H4 (cell line): ENCODE measurements around the gene DCAF6. TPM values are rescaled to one million over a fixed set of nuclear protein-coding genes. Genes with fewer than 3 reads are reported as not detected.
A peak's percentile ranks its signal among the peaks of the same experiment; 100 is the strongest.
"Not testable (repeated sequence)": the region's sequence is repeated elsewhere in the genome, so short reads cannot be mapped to it uniquely, and the experiment has no call there.

ENCODE experiments used
- DNase-seq: peaks from one replicate; pipeline ENCODE4 v3.0.0-alpha.2; 2015; ENCODE audit warnings: low spot score
- total RNA-seq: library from RNA; depleted of rRNA; stranded (reverse); fragments of >200 nt; shearing (Covaris generic); gene quantifications from 2 replicates; pipeline ENCODE4 v1.2.3, GENCODE V29; 2014

Gene DCAF6
- total RNA-seq, 1 experiment from 2014 or later: 27.0 TPM

DNA sequence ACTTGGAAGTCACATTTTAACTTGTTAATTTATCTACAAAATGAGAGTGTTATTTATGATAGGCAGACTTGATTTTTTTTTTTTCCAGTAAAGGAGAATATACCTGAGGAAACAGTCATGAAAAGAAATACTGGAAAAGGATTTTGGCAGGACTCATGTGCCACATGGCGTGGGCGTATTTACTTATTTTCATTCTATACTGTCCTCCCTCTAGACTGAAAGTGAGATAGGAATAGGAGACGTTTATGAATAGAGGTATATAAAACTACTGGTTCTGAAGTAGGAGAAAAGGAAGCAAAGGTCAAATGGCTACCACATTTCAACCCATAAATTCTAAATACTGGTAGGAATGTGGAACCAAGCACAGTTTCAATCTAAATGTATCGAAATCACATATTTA, 95.1 kb downstream of the DCAF6 start:
- DNase-seq: no peak

DNA sequence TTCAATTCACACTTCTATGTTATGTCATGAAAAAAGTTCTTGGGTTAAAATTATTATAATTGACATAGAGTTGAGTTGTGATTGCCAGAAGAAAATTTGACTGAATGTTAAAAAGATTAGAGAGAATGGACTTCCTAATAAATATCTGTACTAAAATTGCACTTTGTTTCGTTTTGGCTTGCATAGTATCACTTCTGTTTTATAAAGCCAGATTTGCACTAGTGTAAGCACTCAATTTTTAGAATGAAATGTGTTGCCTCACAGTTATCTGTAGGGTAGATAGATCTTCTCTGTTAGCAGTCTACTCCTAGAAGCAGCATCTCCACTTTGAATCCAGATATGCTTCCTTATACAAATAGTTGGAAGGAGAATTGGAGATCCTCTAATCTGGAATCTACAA, 95.5 kb downstream of the DCAF6 start:
- no peak for DNase-seq

DNA sequence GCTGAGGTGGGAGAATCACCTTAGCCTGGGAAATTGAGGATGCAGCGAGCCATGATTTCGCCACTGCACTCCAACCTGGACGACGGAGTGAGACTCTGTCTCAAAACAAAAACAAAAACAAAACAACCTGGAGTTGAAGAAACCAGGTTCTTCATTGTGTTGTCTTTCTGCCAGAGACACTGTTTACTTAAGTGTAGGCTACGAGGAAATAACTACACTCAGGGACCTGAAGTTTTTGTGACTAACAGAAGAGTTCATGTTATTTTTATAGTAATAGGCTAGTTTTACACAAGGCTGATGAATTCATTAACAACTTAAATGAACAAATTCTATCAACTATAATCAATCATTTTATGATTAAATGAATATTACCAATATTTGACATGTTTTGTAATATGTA, 98.9 kb downstream of the DCAF6 start:
- no peak for DNase-seq

DNA sequence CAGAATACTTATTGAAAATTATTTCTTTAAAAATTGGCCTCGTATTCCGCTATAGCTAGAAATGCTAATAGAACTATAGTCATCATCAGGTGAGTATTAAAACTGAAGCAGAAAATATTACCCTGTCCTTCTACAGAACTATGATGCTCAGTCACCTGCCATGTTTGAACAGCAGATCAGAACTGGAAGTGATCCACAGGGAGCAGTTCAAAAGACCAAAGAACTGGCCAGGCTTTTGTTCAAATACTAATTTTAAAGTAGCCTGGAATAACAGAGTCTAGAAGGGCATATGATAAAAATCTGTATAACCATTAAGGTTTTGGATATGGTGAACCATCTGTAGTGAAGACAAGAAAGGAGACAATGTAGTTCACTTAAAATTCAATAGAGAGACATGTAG, 105.9 kb downstream of the DCAF6 start:
- DNase-seq: no peak

DNA sequence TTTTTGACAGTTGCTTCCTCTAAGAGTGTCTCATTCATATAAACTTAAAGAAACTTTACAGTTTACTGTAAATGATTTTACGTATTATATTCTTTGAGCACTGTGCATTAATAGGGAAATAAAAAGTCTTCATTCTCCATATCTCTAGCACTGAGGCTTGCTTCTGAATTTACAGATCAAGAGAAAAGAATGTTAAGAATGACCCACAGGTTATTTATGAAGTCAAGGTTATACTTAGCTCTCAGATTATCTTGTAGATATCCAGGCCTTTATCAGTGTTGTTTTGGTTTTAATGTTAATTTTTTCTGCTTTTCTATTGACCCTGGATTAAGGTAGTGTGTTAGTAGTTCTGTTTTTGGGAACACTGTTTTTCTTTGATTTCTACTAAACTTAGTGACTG, 108.8 kb downstream of the DCAF6 start:
- DNase-seq: no peak

DNA sequence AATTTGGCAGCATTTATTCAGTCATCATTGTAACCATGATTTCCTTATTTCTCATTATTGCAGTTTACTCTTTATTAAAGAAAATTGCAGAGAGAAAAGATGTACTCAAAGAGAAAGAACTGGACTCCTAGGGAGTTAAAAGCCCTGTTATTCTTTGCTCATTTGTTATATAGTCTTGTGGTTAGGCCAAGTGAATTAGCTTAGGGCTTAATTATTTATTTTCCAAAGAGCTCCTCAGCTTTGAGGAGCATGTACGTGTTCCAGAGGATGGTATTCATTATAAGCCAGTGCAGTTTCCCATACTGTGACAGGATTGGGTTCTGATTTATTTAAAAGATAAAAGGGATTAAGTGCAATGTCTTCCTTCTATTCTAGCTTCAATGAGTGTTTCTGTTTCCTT, 113.8 kb downstream of the DCAF6 start:
- no peak for DNase-seq

DNA sequence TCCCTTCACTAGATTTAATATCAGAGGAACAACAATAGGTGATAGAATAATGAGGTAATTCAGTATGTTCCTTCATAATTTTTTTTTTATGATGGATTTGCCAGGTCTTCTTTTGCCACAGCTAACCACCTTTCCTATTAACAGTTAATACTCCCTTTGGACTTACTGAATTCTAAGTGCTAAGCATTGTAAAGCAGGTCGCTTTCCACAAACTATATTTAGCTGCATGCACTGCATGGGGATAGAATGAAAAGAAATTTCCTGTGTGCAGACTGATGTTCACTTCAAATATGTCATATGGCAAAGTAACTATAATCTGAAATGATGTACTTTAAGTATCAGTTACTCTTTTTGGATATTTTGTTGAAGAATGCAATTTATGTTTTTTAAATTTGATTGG, 114.4 kb downstream of the DCAF6 start:
- no peak for DNase-seq

DNA sequence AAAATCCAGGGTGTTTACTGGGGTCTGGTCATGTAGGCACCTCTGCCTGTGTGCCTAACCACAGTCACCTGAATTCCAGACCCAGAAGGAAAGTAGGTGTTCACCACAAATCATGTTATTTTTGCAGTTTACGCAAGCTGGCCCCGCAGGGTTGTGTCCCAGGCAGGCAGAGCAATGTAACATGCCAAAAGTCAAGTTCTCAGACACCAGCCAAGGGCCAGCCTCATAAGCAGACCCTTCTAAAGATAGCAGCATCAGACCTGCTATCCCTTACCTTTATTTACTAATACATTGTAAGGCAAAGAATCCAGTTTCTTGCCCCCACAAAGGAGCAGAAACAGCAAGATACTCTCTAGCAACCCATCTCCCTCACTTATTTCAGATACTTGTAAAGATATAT, 117.2 kb downstream of the DCAF6 start:
- no peak for DNase-seq

DNA sequence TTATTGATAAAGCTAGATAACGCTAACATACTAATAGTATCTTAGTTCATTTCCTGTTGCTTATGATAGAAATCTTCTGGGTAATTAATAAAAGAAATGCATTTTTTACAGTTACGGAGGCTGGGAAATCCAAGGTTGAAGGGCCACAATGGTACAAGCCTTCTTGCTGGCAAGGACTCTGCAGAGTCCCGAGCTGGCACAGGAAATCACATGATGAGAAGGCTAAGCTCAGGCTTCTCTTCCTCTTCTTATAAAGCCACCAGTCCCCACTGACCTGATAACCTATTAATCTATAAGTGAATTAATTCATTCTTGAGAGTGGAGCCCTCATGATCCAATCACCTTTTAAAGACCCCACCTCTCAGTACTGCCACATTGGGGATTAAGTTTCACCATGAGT, 117.6 kb downstream of the DCAF6 start:
- DNase-seq: no peak

DNA sequence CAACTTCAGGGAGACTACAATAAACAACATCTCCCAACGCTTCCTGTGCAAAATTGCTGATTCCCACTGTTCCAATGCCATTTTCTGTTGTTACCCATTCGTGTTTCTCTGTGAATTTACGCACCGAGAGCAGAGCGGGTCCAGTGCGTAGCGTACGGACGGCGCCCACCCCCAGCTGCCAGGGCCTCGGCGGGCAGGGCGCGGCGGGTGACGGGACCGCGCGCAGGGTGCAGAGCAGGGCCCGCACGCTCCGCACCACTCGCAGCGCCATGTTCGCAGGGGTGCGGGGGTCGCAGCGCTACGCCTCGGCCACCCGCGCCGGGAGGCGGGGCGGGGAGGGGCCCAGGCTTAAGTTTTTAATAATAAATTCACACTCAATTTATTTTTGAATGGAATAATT, 119.7 kb downstream of the DCAF6 start:
- DNase-seq: not testable (repeated sequence)

DNA sequence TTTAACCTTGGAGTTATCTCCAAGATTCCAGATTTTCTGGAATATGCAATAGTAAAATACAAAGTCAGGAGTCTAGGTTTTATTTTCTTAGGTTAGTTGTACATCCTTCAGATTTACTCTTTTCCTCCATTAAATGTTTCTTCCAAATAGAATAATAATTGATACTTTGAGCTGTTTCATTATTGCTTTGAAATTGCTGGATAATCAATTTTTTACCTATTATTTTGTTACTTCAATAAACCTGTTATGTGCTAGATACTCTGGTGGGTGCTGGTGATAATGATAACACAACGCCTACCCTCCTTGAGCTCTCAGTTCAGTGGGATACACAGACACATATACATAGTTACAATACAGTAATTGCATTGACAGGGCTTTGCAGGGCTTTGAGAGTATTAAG, 120.9 kb downstream of the DCAF6 start:
- no peak for DNase-seq

DNA sequence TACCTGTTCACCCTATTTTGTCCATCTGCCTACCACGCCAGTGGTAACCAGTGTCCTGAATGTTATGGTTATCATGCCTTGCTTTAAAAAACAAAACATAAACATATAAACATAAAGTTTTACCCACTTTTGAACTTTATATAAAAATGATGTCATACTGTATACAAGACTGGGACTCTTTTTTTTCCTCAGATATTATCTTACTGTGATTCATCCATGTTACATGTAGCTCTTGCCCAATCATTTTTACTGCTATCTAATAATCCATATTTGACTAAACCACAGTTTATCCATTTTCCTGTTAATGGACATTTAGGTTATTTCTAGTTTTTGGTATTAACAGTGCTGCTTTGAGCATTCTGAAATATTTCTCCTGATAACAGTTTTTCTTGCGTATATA, 121.4 kb downstream of the DCAF6 start:
- DNase-seq: no peak

DNA sequence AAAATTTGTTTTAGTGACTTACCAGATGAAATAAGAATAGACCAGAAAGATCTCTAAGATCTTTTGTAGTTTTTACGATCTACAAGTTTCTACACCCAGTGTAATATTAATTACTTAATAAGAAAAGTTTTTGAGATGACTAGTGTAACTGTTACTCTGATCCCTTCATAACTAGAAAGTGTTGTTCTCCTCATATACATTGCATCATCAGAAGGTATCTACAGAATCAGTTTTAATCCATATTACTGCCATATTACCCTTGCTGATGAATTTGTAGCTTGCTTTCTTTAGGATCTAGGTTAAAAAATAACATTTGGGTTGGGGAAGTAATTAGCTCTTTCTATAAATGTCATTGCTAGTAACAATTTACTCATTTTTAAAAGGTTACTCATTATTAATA, 127.7 kb downstream of the DCAF6 start:
- DNase-seq: no peak

DNA sequence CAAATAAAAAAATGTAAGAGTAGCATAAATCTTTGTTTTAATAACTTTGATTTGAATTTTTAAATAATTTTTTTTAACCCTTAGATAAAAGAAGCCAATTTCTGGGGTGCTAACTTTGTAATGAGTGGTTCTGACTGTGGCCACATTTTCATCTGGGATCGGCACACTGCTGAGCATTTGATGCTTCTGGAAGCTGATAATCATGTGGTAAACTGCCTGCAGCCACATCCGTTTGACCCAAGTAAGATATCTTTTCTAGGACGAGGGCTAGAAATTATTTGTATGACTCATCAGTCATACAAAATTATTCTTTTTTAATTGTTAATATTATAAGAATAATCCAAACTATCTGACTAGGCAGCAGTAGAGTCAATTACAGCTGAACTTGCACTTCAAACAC, 129.0 kb downstream of the DCAF6 start:
- DNase-seq: no peak

DNA sequence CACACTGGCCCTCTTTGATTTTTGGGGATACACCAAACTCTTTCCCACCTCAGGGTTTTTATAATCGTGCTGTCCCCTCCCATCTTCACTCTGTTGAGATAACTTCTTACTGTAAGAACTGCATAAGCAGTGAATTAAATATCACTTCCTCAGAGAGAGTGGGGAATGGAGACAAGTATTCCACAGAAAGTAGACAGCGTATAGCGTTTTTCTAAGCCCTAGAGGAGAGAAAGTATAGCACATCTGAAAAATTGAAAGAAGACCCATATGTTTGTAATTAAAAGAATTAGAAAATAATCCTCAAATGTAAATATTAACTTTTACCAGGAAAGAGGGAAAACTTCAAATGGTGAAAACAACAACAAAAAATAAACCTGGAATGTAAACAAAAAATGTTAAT, 132.9 kb downstream of the DCAF6 start:
- no peak for DNase-seq

DNA sequence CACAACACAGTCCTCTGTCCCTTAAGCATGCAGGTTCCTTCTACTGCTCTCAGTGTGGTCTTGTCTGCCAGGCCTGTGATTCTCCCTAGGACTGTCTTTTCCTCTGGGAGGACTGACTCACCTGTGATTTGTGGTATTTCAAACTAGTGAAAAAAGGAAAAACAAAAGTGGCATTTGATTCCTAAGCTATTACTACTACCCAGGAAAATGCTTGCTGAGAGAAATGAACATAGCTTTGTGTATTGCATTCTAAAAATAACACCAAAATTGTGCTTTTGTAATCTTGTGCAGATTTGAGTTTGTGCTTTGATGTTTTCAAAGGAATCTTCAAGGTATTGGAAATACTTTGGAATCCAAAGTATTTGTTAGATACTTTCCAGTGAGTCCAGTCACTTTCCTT, 143.3 kb downstream of the DCAF6 start:
- DNase-seq: no peak

DNA sequence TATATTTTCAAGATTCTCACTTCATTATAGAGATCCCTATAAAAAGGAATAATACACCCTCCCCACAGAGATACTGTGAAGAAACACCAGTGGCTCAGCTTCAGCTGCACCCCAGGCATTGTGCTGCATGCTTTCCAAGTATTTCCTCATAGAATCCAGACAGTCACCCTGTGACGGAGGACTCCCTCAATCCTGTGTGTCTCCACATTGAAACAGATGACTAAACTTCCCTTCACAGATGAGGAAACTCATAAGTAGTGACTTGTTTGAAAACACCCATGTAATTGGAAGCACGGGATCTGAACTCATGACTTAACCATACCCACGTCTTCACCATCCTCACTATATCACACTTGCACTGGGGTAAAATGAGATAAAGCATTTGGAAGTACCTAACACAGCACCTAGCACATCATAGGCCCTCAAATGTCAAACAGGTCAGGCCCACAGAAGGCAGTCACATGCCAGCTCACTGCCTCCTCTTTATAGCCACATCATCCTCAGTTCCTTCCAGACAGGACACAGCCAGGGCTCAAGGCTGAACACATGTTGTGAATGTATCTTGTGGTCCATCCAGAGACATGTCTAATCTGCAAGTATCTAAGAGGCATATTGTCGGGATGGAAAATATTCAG, 145.0 kb downstream of the DCAF6 start:
- DNase-seq: no peak

DNA sequence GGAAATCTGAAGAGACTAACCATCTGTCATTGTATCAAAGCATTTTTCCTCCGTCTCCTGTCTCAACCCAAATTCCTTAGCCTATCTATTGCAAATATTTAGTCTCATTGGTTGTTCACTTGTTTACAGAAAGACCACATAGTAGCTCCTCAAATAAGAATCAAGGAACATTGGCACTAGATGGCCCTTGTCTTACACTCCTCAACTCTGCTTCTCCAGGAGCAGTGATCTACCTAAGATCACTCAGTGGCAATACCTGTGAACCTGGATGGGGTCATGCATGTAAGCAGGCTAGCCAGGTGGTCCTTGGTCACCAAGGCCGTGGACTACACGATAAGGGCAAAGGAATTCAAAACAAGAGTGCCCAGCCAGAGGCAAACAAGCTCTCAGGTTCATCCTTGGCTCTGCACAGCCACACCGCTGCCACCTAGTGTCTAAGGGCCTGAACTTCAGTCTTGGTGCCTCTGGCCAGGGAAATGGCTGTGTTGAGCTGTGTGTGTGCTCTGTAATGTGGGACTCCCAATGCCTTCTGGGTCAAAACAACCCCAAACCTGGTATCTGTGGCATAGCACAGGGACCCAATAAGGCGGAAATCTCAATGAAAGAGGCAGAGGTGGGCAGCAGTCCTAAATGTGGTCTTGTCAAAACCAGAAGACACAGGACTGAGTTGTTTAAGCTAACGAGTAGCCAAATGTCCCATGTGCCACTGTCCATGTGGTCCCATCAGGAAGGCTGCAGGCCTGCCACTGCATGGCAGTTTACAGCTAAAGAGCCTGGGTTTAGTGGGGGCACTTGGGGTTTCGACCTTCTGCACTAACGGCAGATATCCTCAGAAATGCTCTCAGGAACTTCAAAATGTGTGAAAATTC, 145.8 kb downstream of the DCAF6 start:
- DNase-seq: peak; percentile 64

DNA sequence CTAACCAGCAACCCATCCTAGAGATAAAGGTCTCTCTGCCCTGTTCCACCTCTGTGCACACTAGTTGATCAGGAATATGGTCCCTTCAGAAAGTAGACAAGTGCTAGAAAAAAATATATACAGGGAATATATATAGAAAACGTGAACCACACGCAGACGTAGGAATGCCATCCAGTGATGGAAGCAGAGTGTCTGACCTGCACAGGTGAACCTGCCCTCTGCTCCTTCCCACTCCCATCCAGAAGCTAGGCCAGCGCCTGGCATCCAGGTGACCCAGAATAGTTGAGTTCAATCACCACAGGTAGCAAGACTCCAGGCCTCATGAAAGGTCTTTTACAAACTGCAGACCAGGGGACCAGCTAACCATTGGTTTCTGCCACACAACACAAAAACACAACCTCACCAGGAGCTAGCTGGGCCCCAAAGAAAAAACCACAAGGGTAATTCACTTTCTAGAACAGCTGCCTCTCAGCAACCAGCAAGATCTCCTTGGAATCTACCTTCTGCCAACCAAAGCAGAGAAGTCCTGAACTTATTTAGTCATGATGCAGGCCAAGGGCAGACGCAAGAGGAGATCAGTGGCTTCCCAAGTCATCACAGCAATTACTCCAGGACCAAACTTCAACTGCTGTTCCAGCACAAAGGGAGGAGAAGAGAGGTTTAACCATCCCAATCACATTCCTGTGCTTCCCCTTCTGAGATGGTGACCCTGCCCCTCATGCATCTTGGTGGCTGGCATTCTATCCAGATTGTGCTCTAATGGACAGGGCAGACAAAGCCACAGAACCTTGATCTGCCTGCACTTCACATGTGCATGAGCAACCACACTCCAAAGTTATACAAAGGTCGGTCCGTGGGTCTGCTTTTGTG, 147.2 kb downstream of the DCAF6 start:
- DNase-seq: no peak

DNA sequence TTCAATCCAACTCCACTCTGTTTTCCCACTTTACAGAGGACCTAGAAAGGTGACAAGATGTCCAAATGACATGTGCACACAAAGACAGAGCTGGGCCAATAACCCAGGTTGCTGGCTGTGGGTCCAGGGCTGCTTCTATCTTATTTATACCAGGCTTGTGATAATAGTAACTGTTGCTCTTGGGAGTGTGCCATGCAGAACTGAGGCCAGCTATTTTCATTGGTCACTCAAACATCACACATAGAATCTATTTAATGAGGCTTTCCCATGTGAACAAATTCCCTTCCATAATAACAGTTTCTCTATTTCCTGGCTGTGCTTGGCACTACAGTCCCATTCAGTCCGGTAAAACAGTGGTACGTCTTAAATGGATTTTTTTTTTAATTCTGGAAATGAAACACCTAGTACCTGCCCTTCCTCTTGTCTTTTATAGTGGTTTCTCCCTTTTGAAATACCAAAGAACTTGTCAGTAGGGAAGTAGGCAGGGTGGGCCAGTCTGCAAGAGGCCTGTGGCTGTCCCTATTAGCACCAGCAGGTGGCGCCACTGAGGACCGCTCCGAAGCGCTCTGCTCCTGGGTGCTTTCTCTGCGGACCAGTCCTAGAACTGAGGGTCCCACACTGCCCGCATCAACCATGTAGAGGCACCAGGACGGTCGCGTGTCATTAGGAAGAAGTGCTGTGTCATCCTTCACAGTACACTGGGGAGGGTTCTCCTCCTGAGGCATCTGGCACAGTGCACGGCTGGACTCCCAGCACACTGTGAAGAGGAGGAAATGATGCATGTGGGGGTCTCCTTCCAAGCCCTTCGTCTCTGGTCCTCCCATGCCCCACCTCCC, 148.1 kb downstream of the DCAF6 start:
- no peak for DNase-seq

DNA sequence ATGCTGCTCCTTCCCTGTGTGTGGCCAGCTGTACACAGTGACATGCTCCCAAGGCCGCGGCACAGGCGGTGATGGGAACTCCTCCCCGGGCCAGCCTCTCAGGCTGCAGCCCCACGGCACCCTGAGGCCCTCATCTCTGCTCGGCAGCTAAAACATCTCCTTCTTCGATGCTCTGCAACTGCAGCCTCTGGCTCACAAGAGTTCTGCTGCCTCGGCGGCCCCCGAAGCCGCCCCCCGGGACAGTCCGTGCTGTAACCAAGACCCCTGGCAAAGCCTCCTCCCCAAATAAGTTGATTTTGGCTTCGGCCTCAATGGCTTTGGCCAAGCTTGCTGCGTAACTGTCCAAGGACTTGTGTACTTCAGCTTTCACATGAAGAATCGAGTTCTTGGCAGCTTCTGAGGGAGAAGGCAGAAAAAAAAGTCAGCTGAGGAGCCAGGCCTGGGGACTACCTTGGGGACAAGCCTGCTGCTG, 149.0 kb downstream of the DCAF6 start:
- DNase-seq: no peak

DNA sequence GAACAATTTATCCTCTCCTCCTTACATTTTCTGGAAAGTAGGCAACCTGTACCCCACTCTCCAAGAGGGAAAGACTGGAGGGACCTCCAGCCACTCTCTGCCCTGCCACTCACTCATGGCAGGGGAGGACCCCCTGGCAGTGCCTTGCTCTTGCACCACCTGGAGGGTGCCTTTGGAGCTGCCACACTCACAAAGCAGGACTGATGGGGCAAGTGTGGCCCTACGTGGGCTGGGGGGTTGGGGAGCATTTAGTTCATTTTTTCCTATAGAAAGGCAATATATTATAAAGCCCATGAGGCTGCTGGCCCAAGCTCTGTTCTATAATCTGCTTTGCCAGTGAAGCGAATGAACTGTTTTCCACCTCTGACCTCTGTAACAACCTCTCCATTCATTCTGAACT, 150.0 kb downstream of the DCAF6 start:
- DNase-seq: no peak
